ENCODE results near the gene MRTFA. TPM values are rescaled to one million over a fixed set of nuclear protein-coding genes. Genes with fewer than 3 reads are reported as not detected.

The MRTFA gene
- total RNA-seq, 1 donor from 2014 or later = 105 TPM

DNA sequence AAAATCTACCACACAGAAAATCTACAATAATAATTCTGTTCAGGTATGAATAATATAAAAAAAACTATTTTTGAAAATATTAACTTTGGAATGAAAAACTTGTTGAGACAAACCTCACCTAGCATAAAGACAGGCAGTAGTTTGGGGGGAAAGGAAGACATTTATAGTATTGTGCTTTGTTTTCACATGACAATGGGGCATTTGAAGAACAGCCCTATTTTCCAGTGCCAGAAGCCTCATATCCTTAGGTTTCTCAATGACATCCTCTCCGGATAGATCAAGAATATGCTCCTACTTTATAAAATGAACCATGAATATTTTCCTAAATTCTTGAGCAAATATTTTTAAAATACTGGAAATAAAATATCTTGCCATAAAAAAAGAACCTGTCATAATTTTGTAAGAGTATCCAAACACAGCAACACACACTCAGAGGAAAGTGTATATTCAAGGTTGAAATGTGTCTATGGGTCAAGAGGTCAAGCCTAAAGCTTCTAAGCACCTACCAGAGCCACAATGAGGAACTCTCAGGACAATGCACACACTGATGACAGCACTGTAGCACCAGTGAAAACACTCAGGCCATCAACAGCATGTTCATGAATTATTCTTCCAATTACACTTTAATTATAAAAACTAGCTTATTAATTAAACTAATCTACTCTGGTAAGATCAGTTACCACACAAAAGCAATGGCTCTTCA is 68.7 kb downstream of the MRTFA start:
- no peaks in the 10 kb centered on the region for H3K27me3 Mint-ChIP-seq (ENCODE audit: low read depth)
- TF ChIP-seq, protein P1, sequence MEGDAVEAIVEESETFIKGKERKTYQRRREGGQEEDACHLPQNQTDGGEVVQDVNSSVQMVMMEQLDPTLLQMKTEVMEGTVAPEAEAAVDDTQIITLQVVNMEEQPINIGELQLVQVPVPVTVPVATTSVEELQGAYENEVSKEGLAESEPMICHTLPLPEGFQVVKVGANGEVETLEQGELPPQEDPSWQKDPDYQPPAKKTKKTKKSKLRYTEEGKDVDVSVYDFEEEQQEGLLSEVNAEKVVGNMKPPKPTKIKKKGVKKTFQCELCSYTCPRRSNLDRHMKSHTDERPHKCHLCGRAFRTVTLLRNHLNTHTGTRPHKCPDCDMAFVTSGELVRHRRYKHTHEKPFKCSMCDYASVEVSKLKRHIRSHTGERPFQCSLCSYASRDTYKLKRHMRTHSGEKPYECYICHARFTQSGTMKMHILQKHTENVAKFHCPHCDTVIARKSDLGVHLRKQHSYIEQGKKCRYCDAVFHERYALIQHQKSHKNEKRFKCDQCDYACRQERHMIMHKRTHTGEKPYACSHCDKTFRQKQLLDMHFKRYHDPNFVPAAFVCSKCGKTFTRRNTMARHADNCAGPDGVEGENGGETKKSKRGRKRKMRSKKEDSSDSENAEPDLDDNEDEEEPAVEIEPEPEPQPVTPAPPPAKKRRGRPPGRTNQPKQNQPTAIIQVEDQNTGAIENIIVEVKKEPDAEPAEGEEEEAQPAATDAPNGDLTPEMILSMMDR (IDR thresholded peaks at IDR 0.05; ENCODE audit: unreplicated experiment) = no peak
- H3K4me3 Mint-ChIP-seq = no peak overlapping the region
- peaks cover 31% of the 10 kb centered on the region for H3K36me3 Mint-ChIP-seq
- peaks cover 23% of the 10 kb centered on the region for H3K4me1 Mint-ChIP-seq
- H3K27ac Mint-ChIP-seq = peak overlapping the region; percentile 83
- peaks cover 14% of the 10 kb centered on the region for H3K9me3 Mint-ChIP-seq
- no peak for DNase-seq (ENCODE audit: low spot score in 2 of 2, unreplicated experiment in 2 of 2)

GRCh38 chr22:40567106-40567505 is 69.4 kb downstream of the MRTFA start:
- Mint-ChIP-seq H3K27ac (peak overlapping the region; percentile 23), H3K4me3 (no peak overlapping the region), H3K27me3 (ENCODE audit: low read depth) (no peaks in the 10 kb centered on the region), H3K36me3 (peaks cover 25% of the 10 kb centered on the region), H3K9me3 (peaks cover 8% of the 10 kb centered on the region), H3K4me1 (peaks cover 23% of the 10 kb centered on the region)
- TF ChIP-seq, protein P1 (IDR thresholded peaks at IDR 0.05; ENCODE audit: unreplicated experiment) = no peak
- DNase-seq (ENCODE audit: low spot score in 2 of 2, unreplicated experiment in 2 of 2) = no peak

DNA sequence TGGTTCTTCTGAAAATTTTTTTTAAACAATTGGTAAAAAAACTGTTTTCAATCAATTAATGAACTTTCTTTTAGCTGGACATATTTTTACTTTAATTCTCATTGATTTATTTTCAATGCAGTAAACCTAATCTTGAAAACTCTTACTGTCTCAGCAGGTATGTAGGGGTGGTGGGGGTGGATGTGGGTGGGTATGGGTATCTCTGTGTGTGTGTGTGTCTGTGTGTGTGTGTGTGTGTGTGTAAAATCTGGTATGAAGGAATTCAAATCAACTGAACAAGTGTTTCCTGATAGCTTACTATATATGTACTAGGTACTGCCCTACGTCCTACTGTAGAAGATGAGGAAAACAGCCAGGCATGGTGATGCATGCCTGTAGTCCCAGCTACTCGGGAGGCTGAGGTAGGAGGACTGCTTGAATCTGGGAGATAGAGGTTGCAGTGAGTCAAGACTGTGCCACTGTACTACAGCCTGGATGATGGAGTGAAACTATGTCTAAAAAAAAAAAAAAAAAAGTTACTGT is 75.5 kb downstream of the MRTFA start:
- Mint-ChIP-seq H3K27ac (peak overlapping the region; percentile 90), H3K27me3 (ENCODE audit: low read depth) (no peaks in the 10 kb centered on the region), H3K4me1 (peaks cover 26% of the 10 kb centered on the region), H3K4me3 (no peak overlapping the region), H3K36me3 (peaks cover 5% of the 10 kb centered on the region), H3K9me3 (no peaks in the 10 kb centered on the region)
- TF ChIP-seq, protein P1 (IDR thresholded peaks at IDR 0.05; ENCODE audit: unreplicated experiment) = no peak
- DNase-seq (ENCODE audit: low spot score in 2 of 2, unreplicated experiment in 2 of 2) = no peak

- no peaks in the 10 kb centered on the region for H3K27me3 Mint-ChIP-seq (ENCODE audit: low read depth)
- TF ChIP-seq, protein P1 (IDR thresholded peaks at IDR 0.05; ENCODE audit: unreplicated experiment) = no peak
- H3K36me3 Mint-ChIP-seq = peaks cover 3% of the 10 kb centered on the region
- H3K9me3 Mint-ChIP-seq = no peaks in the 10 kb centered on the region
- H3K4me3 Mint-ChIP-seq = no peak overlapping the region
- H3K4me1 Mint-ChIP-seq = peaks cover 26% of the 10 kb centered on the region
- no peak for DNase-seq (ENCODE audit: low spot score in 2 of 2, unreplicated experiment in 2 of 2)
- H3K27ac Mint-ChIP-seq = peak overlapping the region; percentile 90
Observed at GRCh38 chr22:40560551-40560950, 76.0 kb downstream of the MRTFA start.

GRCh38 chr22:40557972-40558371 is 78.5 kb downstream of the MRTFA start:
- Mint-ChIP-seq H3K27me3 (ENCODE audit: low read depth) (no peaks in the 10 kb centered on the region), H3K4me3 (no peak overlapping the region), H3K36me3 (peaks cover 8% of the 10 kb centered on the region), H3K27ac (peak overlapping the region; percentile 34), H3K9me3 (peaks cover 2% of the 10 kb centered on the region), H3K4me1 (peaks cover 31% of the 10 kb centered on the region)
- DNase-seq (ENCODE audit: low spot score in 2 of 2, unreplicated experiment in 2 of 2) = no peak
- TF ChIP-seq, protein P1 (IDR thresholded peaks at IDR 0.05; ENCODE audit: unreplicated experiment) = no peak

Data from mesothelial cell of epicardium (in vitro differentiated cells).